ENCODE measurements around the gene FOXC2.
A peak's percentile ranks its signal among the peaks of the same experiment; 100 is the strongest.

Gene FOXC2

GRCh38 chr16:86558355-86559193 lies 8.1 kb upstream of the FOXC2 start:
- DNase-seq (no peak), ATAC-seq (ENCODE audit: insufficient read depth, low read depth) (no peak)
- Histone ChIP-seq H3K9ac (ENCODE audit: low read depth, low read length) (no peak overlapping the region), H3K36me3 (ENCODE audit: insufficient read depth, low read length) (no peaks in the 10 kb centered on the region; the same call in 1 of the 2 replicates), H2AFZ (ENCODE audit: low read depth, low read length) (0 out of 2 replicates have a peak overlapping the region, but pooled peaks have one; percentile 31), H3K27me3 (ENCODE audit: insufficient read depth, low read length, poor library complexity) (no peaks in the 10 kb centered on the region), H4K20me1 (ENCODE audit: insufficient read depth, low read length) (no peaks in the 10 kb centered on the region), H3K4me1 (ENCODE audit: insufficient read depth, low read length) (peaks cover 24% of the 10 kb centered on the region), H3K9me3 (ENCODE audit: insufficient read depth, low read length, severe bottlenecking) (no peaks in the 10 kb centered on the region), H3K4me3 (ENCODE audit: low read depth in 1 of 2, low read length in 2 of 2) (no peak overlapping the region), H3K4me2 (ENCODE audit: insufficient read depth, low read length) (no peak overlapping the region), H3K79me2 (ENCODE audit: insufficient read depth, low read length) (peaks cover 11% of the 10 kb centered on the region), H3K27ac (ENCODE audit: low read length) (no peak overlapping the region)
- TF ChIP-seq CTCF (IDR thresholded peaks at IDR 0.05; ENCODE audit: borderline replicate concordance, extremely low read depth, low read length, poor library complexity, severe bottlenecking) (no peak), EZH2 (IDR thresholded peaks at IDR 0.05; ENCODE audit: borderline replicate concordance, low read depth, low read length, severe bottlenecking) (no peak)

GRCh38 chr16:86559802-86560305 lies 6.8 kb upstream of the FOXC2 start:
- ATAC-seq (ENCODE audit: insufficient read depth, low read depth) = no peak
- Histone ChIP-seq H3K4me3 (ENCODE audit: low read depth in 1 of 2, low read length in 2 of 2) (no peak overlapping the region), H4K20me1 (ENCODE audit: insufficient read depth, low read length) (no peaks in the 10 kb centered on the region), H2AFZ (ENCODE audit: low read depth, low read length) (no peak overlapping the region), H3K27me3 (ENCODE audit: insufficient read depth, low read length, poor library complexity) (peaks cover 8% of the 10 kb centered on the region), H3K4me2 (ENCODE audit: insufficient read depth, low read length) (no peak overlapping the region), H3K36me3 (ENCODE audit: insufficient read depth, low read length) (no peaks in the 10 kb centered on the region), H3K27ac (ENCODE audit: low read length) (no peak overlapping the region), H3K4me1 (ENCODE audit: insufficient read depth, low read length) (peaks cover 21% of the 10 kb centered on the region), H3K9ac (ENCODE audit: low read depth, low read length) (no peak overlapping the region), H3K9me3 (ENCODE audit: insufficient read depth, low read length, severe bottlenecking) (no peaks in the 10 kb centered on the region), H3K79me2 (ENCODE audit: insufficient read depth, low read length) (peaks cover under 1% of the 10 kb centered on the region; the same call in 1 of the 2 replicates)
- DNase-seq = no peak
- TF ChIP-seq CTCF (IDR thresholded peaks at IDR 0.05; ENCODE audit: borderline replicate concordance, extremely low read depth, low read length, poor library complexity, severe bottlenecking) (no peak), EZH2 (IDR thresholded peaks at IDR 0.05; ENCODE audit: borderline replicate concordance, low read depth, low read length, severe bottlenecking) (no peak)

GRCh38 chr16:86562356-86562755 lies 4.3 kb upstream of the FOXC2 start:
- no peaks in the 10 kb centered on the region for H3K36me3 ChIP-seq (ENCODE audit: insufficient read depth, low read length)
- peaks cover 14% of the 10 kb centered on the region for H3K27me3 ChIP-seq (ENCODE audit: insufficient read depth, low read length, poor library complexity)

More at GRCh38 chr16:86562356-86562755, 4.3 kb upstream of the FOXC2 start:
- no peak overlapping the region for H3K4me3 ChIP-seq (ENCODE audit: low read depth in 1 of 2, low read length in 2 of 2)
- H3K79me2 ChIP-seq (ENCODE audit: insufficient read depth, low read length) = no peaks in the 10 kb centered on the region
- H3K9ac ChIP-seq (ENCODE audit: low read depth, low read length) = no peak overlapping the region
- H3K4me1 ChIP-seq (ENCODE audit: insufficient read depth, low read length) = peaks cover 11% of the 10 kb centered on the region
- DNase-seq (no peak), ATAC-seq (ENCODE audit: insufficient read depth, low read depth) (no peak)
- H4K20me1 ChIP-seq (ENCODE audit: insufficient read depth, low read length) = no peaks in the 10 kb centered on the region
- no peak overlapping the region for H3K27ac ChIP-seq (ENCODE audit: low read length)
- H2AFZ ChIP-seq (ENCODE audit: low read depth, low read length) = no peak overlapping the region
- TF ChIP-seq EZH2 (IDR thresholded peaks at IDR 0.05; ENCODE audit: borderline replicate concordance, low read depth, low read length, severe bottlenecking) (no peak), CTCF (IDR thresholded peaks at IDR 0.05; ENCODE audit: borderline replicate concordance, extremely low read depth, low read length, poor library complexity, severe bottlenecking) (no peak)
- no peak overlapping the region for H3K4me2 ChIP-seq (ENCODE audit: insufficient read depth, low read length)
- H3K9me3 ChIP-seq (ENCODE audit: insufficient read depth, low read length, severe bottlenecking) = no peaks in the 10 kb centered on the region
